ENCODE data around the gene SULT2B1.

SULT2B1 gene

GRCh38 chr19:48606463-48607358, 54.7 kb downstream of the SULT2B1 start, which contains the start of gene SPACA4:
SPACA4 (plus strand) TSS chr19:48606742; CDS start chr19:48606979, 237 bp downstream.
- DNase-seq, result no peak

GRCh38 chr19:48607359-48607755, 55.4 kb downstream of the SULT2B1 start:
- no peak for DNase-seq

- DNase-seq, result peak; percentile 39
Measured at GRCh38 chr19:48608798-48609263, 56.9 kb downstream of the SULT2B1 start.

GRCh38 chr19:48609571-48610108, 57.7 kb downstream of the SULT2B1 start:
- no peak for DNase-seq

- no peak for DNase-seq
Measured at GRCh38 chr19:48611872-48612271, 59.9 kb downstream of the SULT2B1 start.

- DNase-seq, result no peak
Measured at GRCh38 chr19:48613024-48613851, 61.3 kb downstream of the SULT2B1 start.

GRCh38 chr19:48613852-48614435, 62.0 kb downstream of the SULT2B1 start:
- DNase-seq, result no peak

- DNase-seq, result no peak
Measured at GRCh38 chr19:48614436-48615230, 62.7 kb downstream of the SULT2B1 start, which contains the start of gene FAM83E. FAM83E (minus strand) TSS chr19:48615076; CDS start chr19:48613372, 1,704 bp downstream.

- DNase-seq, result no peak
Measured at GRCh38 chr19:48615231-48616040, 63.5 kb downstream of the SULT2B1 start.

- DNase-seq, result no peak
Measured at GRCh38 chr19:48616041-48616436, 64.1 kb downstream of the SULT2B1 start.

GRCh38 chr19:48616491-48617056, 64.6 kb downstream of the SULT2B1 start:
- no peak for DNase-seq

GRCh38 chr19:48617146-48617937, 65.4 kb downstream of the SULT2B1 start:
- DNase-seq, result no peak

GRCh38 chr19:48618278-48618915, 66.4 kb downstream of the SULT2B1 start:
- no peak for DNase-seq

- DNase-seq, result peak; percentile 97
Measured at GRCh38 chr19:48618916-48619691, 67.1 kb downstream of the SULT2B1 start, which contains the start of the genes RPL18 and SPHK2. RPL18 (minus strand) TSS chr19:48619178; CDS start chr19:48619143, 35 bp downstream. SPHK2 (plus strand) TSS chr19:48619506; CDS start chr19:48620515, 1,009 bp downstream.

- no peak for DNase-seq
Measured at GRCh38 chr19:48619692-48620585, 68.0 kb downstream of the SULT2B1 start.

GRCh38 chr19:48623556-48624066, 71.6 kb downstream of the SULT2B1 start:
- DNase-seq, result no peak

GRCh38 chr19:48624067-48624594, 72.2 kb downstream of the SULT2B1 start:
- DNase-seq, result peak; percentile 96
